Activated naive CD8-positive, alpha-beta T cell treated with anti-CD3 and anti-CD28 coated beads, Interleukin-2, amount 50 U/mL, for 16 hours (primary cell): Measurements from ENCODE around the gene LRRC14B.

ENCODE experiments used
- DNase-seq: peaks from one replicate; pipeline ENCODE4 v3.0.0-alpha.2; 2020; ENCODE audit warnings: low read depth, low spot score

LRRC14B gene

DNA sequence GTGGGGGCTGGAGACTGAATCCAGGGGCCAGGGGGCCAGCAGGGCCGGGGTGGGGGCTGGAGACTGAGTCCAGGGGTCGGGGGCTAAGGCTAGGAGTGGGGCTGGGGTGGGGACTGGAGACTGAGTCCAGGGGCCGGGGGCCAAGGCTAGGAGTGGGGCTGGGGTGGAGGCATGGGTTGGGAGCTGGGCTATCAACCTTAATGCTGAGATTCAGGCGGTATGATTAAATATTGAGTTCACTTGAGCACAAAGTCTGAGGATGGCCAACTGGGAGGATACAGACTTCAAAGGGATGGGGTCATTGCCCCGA is 17.0 kb upstream of the LRRC14B start:
- DNase-seq = no peak

DNA sequence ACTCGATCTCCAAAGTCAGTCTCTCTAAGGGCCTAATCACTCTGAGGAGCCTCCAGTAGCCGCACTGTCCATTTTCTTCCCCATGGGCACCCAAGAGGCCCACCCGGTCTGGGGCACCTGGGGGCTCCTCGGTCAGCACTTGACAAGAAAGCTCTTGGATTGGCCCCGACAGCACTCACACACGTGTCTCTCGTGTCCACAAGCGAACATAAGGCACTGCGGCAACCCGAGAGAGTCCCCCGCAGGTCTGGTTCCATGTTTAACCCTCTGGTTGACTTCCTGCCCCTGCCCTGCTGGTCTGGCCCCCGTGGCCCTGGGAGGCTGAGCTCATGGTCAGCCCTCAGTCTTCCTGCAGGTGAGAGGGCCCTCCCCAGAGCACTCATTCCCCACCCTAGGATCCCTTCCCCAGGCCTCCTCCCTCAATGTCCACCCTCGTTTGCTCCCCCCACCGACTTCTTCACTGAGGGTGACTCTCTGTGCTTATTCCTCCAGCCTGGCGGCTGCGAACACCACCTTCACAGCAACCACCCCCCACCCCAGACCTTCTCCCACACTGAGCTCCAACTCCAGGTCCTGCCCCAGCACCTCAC is 16.3 kb upstream of the LRRC14B start:
- DNase-seq = no peak

DNA sequence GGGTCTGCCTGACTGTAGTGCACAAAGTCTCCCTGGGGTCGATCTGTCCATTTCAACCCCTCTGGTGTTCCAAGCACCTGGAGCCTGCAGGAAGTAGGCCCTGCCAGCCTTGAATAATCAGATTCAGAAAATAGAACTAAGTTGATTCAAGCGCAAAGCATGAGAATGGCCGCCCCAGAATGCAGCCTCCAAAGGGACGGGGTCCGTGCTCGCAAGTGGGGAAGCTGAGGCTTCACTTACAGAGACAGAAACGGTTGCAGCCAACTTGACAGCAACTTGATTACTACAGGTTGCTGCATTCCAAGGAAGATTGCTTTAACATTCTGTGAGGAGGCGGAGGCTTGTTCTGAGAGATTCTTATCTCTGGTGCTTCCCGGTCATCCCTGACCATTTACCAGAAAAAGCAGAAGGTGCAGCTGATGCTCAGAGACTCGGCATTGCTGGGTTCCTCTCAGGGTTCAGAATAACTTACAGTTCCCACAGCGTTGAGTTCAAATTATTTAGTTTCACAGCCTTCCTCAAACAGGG is 14.9 kb upstream of the LRRC14B start:
- DNase-seq = no peak

DNA sequence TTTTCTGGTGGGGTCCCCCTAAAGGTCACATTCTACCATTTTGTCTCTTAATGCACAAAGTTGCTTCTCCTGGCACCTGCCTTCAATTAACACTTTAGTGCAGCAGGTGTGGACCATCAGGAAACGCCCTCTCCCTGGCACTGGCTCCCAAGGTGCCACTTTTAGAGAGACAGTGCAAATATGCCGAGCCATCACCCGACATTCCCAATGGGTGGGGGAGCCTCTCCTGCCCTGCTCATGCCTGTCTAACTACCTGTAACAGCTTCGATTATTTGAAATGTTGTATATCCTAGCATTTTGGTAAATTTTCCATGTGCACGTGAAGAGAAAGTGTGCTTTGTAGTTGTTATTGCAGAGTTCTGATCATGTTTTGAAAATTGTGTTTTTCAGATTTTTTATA is 13.2 kb upstream of the LRRC14B start:
- DNase-seq = no peak

DNA sequence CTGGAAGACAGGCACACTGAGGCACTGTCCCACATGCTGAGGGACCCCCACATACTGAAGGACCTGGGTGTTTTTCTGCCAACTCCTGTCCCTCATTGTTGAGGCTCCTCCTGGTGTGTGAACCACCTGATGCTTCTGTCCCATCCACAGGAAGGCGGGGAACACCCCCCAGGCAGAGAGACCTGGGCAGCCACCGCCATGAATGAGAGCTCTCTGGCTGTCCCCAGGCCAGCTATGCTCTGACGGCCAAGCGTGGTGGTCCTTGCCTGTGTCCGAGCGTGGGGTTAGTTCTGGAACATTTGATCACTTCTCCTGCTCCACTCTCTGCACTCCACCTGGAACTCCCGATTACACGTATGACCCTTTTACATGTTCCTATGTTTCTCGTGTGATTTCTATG is 11.9 kb upstream of the LRRC14B start:
- no peak for DNase-seq

DNA sequence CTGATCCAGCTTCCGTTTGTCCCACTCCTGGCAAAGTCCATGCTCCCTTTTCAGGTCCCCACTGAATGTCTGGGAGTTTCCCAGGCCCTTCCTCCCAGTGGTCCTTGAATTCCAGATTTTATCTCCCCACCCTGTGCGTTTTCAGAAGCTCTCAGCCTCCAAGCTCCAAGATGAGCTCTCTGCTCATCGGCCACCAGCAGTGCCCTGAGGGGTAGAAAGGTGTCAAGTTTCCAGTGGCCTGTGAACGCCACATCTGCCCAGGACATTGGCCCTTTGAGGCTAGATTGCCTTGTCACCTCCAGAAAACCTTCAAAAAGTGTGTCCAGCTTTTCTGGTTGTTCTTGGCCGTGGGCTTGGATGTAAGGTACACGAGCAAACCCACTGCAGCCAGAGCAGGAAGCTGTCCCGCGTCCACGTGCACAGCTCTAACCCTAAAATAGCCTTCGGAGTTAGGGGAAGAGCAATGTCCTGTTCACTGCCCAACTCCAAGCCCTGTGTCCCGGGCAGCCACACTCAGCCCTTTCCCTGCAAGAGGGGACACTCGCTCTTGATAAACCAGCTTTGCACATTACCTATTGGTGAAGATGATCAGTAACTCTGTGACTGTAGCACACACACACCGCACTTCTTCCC is 10.9 kb upstream of the LRRC14B start:
- DNase-seq = no peak

DNA sequence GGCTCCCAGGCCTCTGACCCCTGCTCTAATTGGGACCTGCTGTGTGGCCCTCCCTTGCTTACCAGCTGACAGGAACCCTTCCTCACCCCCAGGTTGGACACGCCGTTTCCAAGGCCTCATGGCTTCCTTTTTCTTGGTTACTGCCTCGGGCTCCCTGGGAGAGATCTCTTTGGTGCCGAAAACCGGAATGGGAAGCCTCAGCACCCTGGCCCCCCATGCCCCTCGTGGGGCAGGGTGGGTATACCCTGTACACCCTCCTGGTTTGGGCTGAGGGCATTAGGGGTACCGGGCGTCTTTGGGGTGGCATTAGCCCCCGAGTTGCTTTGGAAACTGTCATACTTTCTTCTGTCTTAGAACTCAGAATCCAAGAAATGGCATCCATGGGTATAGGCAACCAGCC is 10.1 kb upstream of the LRRC14B start:
- no peak for DNase-seq

DNA sequence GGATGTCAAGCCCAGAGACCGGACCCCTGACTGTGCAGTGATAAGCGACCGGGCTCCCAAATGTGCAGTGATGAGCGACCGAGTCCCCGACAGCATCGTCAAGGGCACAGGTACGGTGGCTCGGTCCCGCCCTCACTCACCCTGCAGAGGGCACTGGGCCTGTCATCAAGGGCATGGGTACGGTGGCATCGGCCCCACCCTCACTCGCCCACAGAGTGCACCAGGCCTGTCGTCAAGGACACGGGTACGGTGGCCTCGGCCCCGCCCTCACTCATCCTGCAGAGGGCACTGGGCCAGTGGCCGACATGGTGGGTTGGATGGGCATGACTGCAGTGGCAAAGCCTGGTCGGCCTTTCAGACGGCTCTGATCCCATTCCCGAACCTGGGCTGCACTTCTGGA is 9.7 kb upstream of the LRRC14B start:
- DNase-seq = no peak

DNA sequence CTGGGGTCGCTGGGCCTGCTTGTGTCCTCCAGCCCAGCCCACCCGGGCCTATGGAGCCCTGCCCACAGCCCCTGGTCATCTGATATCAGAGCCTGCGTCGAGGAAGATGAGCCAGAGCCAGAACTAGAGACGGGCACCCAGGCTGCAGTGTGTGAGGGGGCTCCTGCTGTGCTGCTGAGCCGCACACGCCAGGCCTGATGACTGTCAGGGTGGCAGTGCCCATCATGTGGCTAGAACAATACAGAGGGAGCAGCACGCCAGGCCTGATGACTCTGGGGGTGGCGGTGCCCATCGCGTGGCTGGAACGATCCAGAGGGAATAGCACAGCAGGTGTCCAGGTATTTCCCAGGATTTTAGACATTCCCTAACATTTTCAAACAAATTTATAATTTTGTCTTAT is 9.2 kb upstream of the LRRC14B start:
- DNase-seq = no peak

DNA sequence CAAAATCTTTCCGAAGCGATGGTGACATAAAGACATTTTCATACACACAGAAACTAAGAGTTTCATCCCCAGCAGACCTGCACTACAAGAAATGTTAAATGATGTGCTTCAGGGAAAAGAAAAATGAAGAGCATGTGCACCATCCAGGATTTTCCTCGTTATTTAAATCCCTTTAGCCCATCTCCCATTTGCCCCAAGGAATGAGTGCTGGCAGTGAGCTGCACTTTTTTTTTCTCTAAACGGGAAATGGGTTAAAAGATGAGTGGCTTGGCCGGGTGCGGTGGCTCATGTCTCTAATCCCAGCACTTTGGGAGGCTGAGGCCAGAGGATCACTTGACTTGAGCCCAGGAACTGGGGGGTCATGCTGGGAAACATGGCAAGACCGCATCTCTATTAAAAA is 6.8 kb upstream of the LRRC14B start:
- no peak for DNase-seq

DNA sequence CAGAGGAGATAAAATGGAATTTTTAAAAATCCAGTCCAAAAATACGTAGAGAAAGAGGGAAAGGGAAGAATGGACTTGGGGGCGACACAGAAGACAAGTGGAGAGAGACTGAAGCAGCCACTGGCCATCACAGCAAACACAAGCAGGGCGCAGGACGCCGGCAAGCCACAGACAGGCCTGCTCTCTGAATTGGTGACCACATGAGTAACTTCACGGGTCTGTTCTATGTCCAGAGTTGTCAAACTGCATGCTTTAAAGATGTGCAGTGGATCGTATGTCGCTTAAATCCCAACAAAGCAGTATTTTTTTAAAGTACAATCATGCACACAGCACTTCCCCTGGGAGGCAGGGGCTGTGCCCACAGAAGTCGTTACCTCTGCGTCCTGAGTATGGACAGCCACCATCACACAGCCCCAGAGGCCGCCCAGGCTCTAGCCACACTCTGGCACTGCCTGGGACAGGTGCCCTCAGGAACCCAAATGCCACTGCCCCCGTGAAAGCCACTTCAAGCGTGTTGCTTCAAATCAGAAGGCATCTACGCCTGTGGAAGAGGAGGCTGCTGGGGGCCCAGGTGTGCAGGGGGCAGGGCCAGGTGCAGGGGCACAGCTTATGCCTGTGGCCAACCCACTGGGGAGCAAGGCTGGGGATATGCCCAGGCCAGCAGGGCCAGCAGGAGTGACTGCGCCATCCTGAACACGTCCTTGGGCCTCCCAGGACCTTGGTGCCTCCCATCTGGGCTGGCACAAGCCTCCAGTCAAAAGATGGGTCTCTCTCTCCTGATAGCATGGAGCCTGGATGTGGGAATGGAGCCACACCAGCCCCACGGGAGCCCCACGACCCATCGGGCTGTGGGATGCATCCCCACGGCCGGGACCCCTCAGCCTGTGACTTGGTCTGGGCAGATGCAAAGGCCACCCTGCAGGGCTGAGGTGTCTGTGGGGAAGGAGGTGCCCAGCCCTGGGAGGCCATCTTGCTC is 5.9 kb upstream of the LRRC14B start:
- DNase-seq = no peak

DNA sequence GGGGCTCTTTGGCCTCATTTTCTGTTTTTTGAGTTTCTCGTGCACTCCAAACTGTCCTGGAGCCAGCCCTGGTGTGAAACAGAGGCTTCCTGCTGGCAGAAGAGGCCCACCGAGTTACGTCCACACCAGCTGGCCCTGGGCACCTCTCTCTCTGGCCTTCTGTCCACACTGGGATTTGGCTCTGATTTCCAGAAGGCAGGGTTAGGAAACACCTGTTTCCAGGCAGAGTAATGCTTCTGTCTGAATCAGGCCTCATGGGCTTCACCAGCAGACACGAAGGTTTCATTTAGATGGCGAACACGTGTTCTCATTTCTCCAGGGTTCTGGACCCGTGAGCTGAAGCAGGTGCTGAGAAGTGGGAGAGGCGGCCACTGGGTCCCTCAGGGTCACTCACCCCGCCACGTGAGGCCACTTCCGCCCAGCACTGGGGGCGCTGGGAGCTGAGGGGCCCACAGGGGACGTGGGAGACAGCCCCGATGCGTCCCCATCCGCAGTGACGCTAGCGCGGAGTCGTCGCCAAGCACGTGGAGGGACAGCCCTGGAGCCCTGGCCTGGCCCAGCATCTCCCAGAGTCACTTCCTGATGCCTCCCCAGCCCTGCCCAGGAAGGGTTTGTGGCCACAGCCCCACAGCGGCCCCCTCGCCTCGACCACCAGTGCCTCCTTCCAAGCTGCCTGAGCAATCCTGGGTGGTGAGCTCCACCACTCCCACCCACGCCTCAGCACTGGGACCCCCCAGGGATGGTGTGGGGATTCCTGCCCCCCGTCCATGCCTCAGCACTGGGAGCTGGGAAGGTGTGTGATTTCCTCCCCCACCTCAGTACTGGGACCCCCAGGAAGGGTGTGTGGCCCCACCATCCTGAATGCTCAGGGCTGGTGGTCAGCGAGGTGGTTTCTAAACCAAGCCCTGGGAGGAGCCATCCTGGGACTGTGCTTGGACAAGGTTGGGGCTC is 4.9 kb upstream of the LRRC14B start:
- DNase-seq = no peak

DNA sequence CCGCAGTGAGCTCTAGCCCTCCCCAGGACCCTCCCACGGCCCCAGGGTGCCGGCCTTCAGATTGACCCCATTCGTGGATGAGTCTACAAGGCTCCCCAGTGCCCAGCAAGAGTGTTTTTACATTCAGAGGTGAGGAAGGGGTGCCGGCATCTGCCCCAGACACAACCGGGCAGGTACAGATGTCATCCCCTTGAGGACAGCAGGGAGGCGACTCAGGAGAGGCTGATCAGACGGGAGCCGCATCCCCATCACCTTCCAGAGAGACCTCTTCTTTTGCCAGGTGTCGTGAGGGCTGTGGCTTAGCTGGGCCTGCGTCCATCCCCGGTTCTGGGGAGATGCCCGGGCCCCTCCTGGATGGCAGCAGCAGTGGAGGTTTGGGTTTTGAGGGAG is 4.3 kb upstream of the LRRC14B start:
- DNase-seq = no peak

DNA sequence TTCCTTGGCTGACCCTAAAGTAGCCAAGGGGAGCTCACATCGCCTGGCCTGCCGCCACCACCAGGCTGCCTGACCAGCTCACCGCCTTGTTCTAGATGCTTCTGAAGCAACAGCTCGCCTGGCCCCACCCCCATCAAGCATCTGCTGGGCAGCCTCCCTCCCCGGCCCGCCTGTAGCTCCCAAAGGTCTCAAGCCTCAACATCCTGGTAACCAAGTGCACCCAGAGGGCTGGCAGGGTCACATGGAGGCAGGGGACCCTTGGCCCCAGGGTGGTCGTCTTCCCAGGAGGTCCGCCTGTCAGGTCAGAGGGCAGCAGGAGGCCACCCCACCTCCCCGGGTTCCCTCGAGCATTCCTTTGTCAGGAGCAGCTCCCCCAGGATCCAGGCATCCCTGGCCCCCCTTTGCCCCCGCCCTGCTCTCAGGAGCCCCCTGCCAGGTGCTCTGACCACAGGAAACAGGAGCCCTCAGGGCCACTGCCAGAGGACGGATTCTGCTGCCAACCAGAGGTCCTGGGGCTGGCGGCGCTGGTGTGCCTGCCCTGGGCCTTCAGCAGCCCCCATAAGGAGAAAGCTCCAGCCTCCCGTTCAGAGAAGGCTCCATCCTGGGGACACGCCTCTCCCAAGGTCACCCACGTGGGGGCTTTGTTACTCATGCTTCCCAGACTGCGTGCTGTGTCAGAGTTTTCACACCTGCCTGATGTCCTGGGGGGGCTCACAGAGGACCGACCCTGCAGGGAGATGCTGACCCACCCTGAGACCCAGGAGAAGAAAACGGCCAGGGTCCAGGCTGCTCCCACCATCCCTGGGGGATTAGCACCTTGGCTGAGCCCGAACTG is 3.5 kb upstream of the LRRC14B start:
- no peak for DNase-seq

DNA sequence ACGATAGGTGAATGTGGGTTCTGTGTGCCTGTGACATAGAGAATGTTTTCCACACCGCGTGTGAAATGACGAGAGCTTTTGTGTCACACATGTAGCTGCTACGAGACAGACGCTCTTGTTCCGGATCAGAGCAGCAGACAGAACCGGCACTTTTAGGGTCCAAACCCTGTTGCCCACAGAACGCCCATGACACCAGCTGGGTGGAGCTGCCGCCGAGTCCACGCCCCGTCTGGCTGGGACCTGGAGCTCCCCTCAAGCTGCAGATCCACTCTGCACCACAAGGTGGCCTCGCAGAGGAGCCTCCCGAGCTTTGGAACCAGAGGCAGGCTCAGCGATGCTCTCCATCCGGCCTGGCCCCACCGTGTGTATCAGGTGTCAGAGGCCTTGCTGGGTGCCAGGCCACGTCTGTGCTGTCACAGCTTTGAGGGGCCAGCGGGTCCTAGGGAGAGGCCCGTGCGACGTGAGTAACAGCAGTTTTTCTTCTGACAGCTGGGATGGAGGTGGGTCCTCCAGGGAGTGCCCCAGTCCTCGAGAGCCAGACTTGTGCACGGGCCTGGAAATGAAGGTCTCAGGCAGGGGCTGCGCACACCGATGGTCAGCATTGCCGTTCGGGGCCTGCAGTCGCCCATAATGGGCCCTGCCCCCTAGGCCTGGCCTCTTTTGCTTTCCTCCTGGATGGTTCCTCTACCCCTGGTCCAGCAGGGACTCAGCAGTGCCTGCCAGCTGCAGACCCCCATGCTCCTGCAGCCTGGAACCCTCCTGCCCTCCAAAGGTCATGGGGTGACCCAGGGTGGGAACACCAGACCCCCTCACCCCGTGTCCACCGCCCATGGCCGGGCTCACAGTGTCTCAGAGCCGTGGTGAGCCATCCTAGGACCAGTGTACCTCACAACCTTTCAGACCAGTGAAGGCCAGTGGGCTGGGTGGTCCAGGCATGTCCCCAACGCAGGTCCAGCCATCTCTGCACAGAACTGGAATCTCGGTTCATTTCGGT is 2.5 kb upstream of the LRRC14B start:
- peak; percentile 79 for DNase-seq

DNA sequence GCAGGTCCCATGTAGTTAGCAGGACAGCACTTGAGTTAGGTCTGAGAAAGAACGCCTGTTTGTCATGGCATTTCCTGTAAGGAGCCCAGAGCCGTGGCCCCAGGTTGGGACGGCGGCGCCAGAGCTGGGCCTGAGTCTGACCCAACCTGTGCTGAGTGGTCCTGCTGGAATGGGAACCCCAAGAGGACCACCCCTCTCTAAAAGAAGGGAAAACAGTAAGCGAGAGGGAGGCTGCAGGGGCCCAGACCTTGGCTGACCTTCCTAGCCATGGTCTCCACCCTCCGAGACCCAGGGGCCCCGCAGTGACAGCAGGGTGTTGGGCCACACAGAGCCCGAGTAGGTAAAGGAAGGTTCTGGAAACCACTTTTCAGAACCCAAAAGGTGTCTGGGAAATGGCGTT is 1.8 kb upstream of the LRRC14B start:
- no peak for DNase-seq

DNA sequence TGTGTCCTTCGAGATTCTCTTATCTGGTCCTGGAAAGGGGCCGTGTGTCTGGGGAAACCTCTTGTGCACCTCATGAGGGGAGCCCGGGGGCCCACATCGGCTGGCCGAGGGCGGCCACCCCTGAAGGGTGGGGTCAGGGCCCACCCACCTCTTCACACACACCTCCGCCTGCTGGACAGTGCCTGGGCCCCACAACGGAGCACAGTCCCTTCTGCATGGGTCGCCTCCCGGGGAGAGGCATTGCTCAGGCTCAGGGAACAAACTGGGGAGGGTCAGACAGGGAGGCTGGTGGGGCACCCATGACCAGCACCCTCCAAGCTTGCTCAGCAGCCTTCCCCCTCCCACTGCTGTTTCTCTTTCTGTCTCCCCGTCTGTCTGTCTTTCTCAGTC is 1.3 kb upstream of the LRRC14B start:
- DNase-seq = no peak

DNA sequence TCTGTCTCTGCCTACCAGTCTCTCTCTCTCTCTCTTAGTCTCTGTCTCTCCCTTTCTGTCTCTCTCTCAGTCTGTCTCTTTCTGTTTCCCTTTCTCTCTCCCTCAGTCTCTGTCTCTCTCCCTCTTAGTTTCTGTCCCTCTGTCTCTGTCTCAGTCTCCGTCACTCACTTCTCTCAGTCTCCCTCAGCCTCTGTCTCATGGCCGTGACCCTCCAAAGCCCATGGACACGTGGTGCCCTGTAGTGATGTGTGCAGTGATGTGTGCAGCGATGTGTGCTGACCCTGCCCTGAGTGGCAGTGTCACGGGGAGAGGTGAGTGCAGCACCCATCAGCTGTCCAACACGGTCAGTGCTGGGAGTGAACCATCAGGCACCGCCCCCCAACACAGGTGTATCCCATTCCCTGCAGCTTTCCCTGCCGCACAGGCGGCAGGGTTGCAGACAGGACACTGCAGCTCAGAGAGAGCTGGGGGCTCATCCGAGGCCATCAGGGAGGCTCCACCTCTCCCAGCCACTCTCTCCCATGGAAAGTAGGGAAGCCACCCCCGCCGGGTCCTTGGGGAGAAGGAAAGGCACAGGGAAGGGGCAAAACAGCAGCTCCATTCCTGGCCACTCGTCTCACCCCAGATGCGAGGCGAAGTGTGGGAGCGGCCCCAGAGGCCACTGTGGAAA is 794 bp upstream of the LRRC14B start:
- no peak for DNase-seq
